Measurements from ENCODE around the gene BPIFB3. TPM values are rescaled to one million over a fixed set of nuclear protein-coding genes. Genes with fewer than 3 reads are reported as not detected.

BPIFB3 gene
- polyA plus RNA-seq, 1 donor (not counting 4 experiments of a cell fraction or from before 2014, with no cell fraction given): not detected

GRCh38 chr20:33086052-33086722 is 32.5 kb downstream of the BPIFB3 start:
- DNase-seq (ENCODE audit: low read depth, low spot score): no peak
- dilution Hi-C loops (cut with MboI; ENCODE audit: extremely low pct_ligation_motif_present, low sequenced_read_pairs): no loop called here

GRCh38 chr20:33091147-33091546 is 37.4 kb downstream of the BPIFB3 start:
- Histone ChIP-seq H3K9me3 (ENCODE audit: control insufficient read depth, low read depth, low read length) (no peaks in the 10 kb centered on the region), H3K79me2 (ENCODE audit: control insufficient read depth, insufficient read depth, low read length) (no peaks in the 10 kb centered on the region), H3K4me1 (ENCODE audit: control insufficient read depth, extremely low read depth, insufficient read depth, low read length) (no peaks in the 10 kb centered on the region), H4K20me1 (ENCODE audit: control insufficient read depth, extremely low read depth, insufficient read depth, low read length) (no peaks in the 10 kb centered on the region), H3K36me3 (ENCODE audit: control insufficient read depth in 2 of 2, extremely low read depth in 1 of 2, insufficient read depth in 2 of 2, low read length in 2 of 2) (no peaks in the 10 kb centered on the region), H3K9ac (ENCODE audit: control insufficient read depth, extremely low read depth, insufficient read depth, low read length) (no peak overlapping the region), H3K4me2 (ENCODE audit: control insufficient read depth, extremely low read depth, insufficient read depth, low read depth, low read length) (no peak overlapping the region), H3K27ac (ENCODE audit: control insufficient read depth, insufficient read depth, low read length) (no peak overlapping the region), H3K4me3 (ENCODE audit: control insufficient read depth in 2 of 3, extremely low read depth in 1 of 3, insufficient read depth in 2 of 3, low read depth in 1 of 3, low read length in 3 of 3) (no peak overlapping the region), H2AFZ (ENCODE audit: control insufficient read depth, low read length) (no peak overlapping the region), H3K27me3 (ENCODE audit: control insufficient read depth, extremely low read depth, insufficient read depth, low read length) (no peaks in the 10 kb centered on the region), H3K9me1 (ENCODE audit: control insufficient read depth, extremely low read depth, insufficient read depth, low read length) (no peaks in the 10 kb centered on the region)
- DNase-seq (ENCODE audit: low read depth, low spot score) (no peak), FAIRE-seq (no peak)
- dilution Hi-C loops (cut with MboI; ENCODE audit: extremely low pct_ligation_motif_present, low sequenced_read_pairs): no loop called here
- no peak for TF ChIP-seq CTCF (optimal IDR thresholded peaks at IDR 0.05 in 1 of 3, IDR thresholded peaks at IDR 0.05 in 1 of 3, conservative IDR thresholded peaks at IDR 0.05 in 1 of 3; ENCODE audit: extremely low read depth in 1 of 3, insufficient read depth in 2 of 3, low read length in 3 of 3)
- no peak for TF ChIP-seq EZH2 (IDR thresholded peaks at IDR 0.05; ENCODE audit: low read length)

More at GRCh38 chr20:33086052-33086722, 32.5 kb downstream of the BPIFB3 start:
- Histone ChIP-seq H3K9me1 (ENCODE audit: control insufficient read depth, extremely low read depth, insufficient read depth, low read length) (no peaks in the 10 kb centered on the region), H3K27me3 (ENCODE audit: control insufficient read depth, extremely low read depth, insufficient read depth, low read length) (no peaks in the 10 kb centered on the region), H3K36me3 (ENCODE audit: control insufficient read depth in 2 of 2, extremely low read depth in 1 of 2, insufficient read depth in 2 of 2, low read length in 2 of 2) (no peaks in the 10 kb centered on the region), H3K4me3 (ENCODE audit: control insufficient read depth in 2 of 3, extremely low read depth in 1 of 3, insufficient read depth in 2 of 3, low read depth in 1 of 3, low read length in 3 of 3) (no peak overlapping the region), H3K4me1 (ENCODE audit: control insufficient read depth, extremely low read depth, insufficient read depth, low read length) (no peaks in the 10 kb centered on the region), H2AFZ (ENCODE audit: control insufficient read depth, low read length) (no peak overlapping the region), H3K79me2 (ENCODE audit: control insufficient read depth, insufficient read depth, low read length) (no peaks in the 10 kb centered on the region), H3K9ac (ENCODE audit: control insufficient read depth, extremely low read depth, insufficient read depth, low read length) (no peak overlapping the region), H3K27ac (ENCODE audit: control insufficient read depth, insufficient read depth, low read length) (no peak overlapping the region), H4K20me1 (ENCODE audit: control insufficient read depth, extremely low read depth, insufficient read depth, low read length) (no peaks in the 10 kb centered on the region), H3K9me3 (ENCODE audit: control insufficient read depth, low read depth, low read length) (no peaks in the 10 kb centered on the region), H3K4me2 (ENCODE audit: control insufficient read depth, extremely low read depth, insufficient read depth, low read depth, low read length) (no peak overlapping the region)
- no peak for TF ChIP-seq EZH2 (IDR thresholded peaks at IDR 0.05; ENCODE audit: low read length)
- no peak for TF ChIP-seq CTCF (optimal IDR thresholded peaks at IDR 0.05 in 1 of 3, IDR thresholded peaks at IDR 0.05 in 1 of 3, conservative IDR thresholded peaks at IDR 0.05 in 1 of 3; ENCODE audit: extremely low read depth in 1 of 3, insufficient read depth in 2 of 3, low read length in 3 of 3)
- FAIRE-seq: no peak
